Hematopoietic multipotent progenitor cell (in vitro differentiated cells): ENCODE measurements around the gene SIVA1. TPM values are rescaled to one million over a fixed set of nuclear protein-coding genes. Genes with fewer than 3 reads are reported as not detected.
"Not testable (repeated sequence)": the region's sequence is repeated elsewhere in the genome, so short reads cannot be mapped to it uniquely, and the experiment has no call there.

Experiments
- DNase-seq, 3 donors: peaks; one replicate each; pipeline ENCODE4 v3.0.0-alpha.2; 2011 to 2015; ENCODE audit warnings: low read depth in 2 of 3, low spot score in 2 of 3
- total RNA-seq: library from RNA; depleted of rRNA; stranded (reverse); fragments of >200 nt; gene quantifications from one replicate; pipeline ENCODE4 v1.2.3, GENCODE V29; 2012

SIVA1 gene
- total RNA-seq, 1 donor, result 89.9 TPM

- DNase-seq, result no peak
These were observed 34.1 kb upstream of the SIVA1 start for GRCh38 chr14:104718871-104719270.

- DNase-seq, result no peak
These were observed 33.6 kb upstream of the SIVA1 start for GRCh38 chr14:104719343-104719742.

GRCh38 chr14:104721505-104722431 lies 31.2 kb upstream of the SIVA1 start:
- no peak for DNase-seq

DNA sequence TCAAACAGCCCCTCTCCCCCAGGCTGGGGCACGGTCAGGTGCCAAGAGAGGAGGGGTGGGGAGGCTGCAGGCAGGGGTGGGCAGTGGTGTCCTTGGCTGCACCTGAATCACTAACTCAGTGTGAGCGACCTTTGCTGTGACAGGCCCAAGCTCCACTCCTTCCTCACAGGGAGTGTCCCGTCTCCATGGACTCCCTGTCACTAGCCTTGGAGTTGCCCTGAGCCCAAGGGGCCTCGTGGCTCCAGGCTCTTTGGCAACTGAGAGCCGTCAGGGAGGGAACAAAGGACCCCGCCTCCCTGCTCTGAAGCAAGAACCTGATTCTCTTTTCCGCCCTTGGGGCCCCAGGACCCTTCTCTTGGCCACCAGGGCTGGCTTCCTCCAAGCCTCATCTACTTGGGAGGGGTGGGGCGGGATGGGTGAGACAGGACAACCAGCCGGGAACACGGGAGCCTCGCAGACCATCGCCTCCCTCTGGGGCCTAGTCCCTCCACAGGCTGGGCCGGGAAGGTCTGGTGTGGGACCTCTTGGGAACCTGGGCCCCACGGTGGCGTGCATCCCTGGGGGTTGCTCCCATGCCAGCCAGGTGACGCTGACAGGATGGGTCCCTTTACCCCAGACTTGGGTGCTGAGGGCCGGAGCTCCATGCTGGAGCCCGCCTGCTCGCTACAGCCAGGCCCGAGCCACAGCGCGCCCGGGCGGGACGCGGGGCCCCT lies 29.9 kb upstream of the SIVA1 start:
- DNase-seq, result no peak

- peak; percentile 52 to 66 (median 54) for DNase-seq
These were observed 29.1 kb upstream of the SIVA1 start, which contains the start of gene ADSS1 for GRCh38 chr14:104723651-104724406. ADSS1 (plus strand) TSS chr14:104724229; CDS start chr14:104724271, 42 bp downstream.

DNA sequence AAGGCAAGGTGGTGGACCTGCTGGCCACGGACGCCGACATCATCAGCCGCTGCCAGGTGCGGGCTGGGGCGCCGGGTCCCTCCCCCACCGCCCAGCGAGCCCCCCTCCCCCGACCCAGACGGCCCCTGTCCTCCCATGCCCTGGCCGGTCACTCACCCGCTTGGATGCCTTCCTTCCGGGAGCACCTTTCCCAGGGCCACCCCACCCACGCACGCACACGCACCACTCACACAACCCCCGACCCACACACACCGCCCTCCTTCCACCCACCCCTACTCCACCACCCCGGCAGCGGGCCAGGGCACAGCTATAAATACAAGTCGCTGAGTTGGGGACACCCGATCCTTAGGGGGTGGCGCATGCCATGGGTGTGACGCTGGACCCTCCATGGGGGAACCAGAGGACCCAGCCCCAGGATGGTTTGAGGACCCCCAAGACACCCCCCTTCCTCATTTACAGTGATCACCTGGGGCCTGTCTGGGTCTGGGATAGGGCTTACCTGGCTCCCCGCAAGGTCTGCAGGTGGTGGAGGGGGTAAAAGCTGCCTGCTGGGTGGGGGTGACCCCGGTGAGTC lies 28.5 kb upstream of the SIVA1 start:
- DNase-seq, result peak in 1 of 3 donors; percentile 7

GRCh38 chr14:104724981-104725771 lies 27.8 kb upstream of the SIVA1 start:
- peak in 1 of 3 donors; percentile 13 for DNase-seq

- DNase-seq, result no peak
These were observed 27.0 kb upstream of the SIVA1 start for GRCh38 chr14:104725772-104726548.

GRCh38 chr14:104726600-104727451 lies 26.1 kb upstream of the SIVA1 start:
- no peak for DNase-seq

DNA sequence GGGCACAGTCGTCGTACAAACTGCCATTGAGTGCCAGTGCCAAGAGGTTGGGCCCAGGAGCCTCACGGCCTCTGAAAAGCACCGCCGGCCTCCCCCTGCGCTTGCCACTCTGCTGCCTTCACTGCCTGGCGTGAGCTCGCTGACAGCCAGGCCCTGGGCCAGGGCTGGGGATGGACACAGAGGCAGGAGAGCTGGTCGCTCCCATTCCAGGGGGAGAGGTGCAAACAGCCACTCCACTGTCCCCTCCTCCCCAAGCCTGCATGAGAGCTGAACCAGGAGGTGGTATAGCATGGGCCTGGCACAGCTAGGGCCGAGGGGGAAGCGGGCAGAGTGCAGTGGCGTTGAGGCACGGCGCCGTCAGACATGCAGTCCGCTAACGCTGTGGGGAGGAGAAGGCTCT lies 24.3 kb upstream of the SIVA1 start:
- DNase-seq, result no peak

DNA sequence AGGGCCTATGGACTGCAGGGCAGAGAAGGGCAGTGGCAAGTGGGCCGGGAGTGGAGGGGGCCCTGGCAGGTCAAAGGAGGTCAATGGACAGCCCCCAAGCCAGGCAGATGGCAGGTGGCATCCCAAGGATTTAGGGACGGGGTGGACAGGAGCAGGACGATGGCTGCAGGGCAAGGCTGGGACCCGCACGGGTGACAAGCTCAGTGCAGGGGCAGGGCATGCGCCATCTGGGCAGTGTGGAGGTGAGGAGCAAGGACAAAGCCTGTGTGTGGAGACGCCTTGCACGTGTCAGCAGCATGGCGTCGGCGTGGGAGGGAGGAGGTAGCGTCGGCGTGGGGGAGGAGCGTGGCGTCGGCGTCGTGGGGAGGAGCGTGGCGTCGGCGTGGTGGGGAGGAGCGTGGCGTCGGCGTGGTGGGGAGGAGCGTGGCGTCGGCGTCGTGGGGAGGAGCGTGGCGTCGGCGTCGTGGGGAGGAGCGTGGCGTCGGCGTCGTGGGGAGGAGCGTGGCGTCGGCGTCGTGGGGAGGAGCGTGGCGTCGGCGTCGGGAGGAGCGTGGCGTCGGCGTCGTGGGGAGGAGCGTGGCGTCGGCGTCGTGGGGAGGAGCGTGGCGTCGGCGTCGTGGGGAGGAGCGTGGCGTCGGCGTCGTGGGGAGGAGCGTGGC lies 23.6 kb upstream of the SIVA1 start:
- DNase-seq, result not testable (repeated sequence)

GRCh38 chr14:104729835-104730181 lies 23.1 kb upstream of the SIVA1 start:
- no peak for DNase-seq

GRCh38 chr14:104730487-104730886 lies 22.5 kb upstream of the SIVA1 start:
- no peak for DNase-seq

DNA sequence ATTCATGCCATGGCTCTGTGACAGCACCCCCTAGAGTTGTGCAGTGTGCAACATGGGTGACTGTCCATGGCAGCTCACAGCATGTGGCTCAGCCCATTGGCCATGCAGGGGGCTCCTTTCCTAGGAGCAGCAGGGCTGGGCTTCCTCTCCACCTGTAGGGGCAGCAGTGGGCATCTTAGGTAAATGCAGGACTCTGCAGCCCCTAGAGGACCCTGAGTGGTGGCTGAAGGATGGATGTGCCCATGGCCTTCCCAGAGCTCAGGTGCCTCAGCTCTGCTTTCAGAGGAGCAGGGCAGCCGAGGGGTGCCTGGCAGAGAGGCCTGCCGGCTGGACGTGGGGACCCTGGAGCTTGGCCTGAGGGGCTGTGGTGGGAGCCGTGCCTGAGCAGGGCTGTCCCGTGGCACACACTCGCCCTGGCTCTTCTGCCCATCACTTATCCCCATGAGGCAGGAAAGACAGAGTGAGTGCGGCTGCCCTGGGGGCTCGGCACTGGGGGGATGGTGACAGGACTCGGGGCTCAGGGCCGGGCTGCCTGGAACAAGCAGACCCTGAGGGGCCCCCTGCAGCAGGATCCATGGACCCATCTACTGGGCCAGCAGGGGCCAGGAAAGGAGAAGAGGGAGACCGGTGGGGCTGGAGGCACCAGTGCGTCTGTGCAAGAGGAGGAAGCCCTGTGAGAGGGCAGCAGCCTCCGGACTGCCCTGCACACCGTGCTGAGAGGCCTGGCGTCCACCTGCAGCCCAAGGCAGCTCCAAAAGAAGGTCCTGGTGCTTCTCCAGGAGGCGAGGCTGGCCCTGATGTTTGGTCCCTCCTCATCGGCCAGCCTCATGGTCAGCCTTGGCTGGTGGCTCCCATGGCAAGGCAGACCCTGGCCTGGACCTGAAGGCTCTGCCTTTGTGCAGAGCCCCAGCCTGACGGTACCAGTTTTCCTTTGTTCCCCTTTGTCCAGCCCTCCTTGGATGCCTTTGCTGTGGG lies 21.3 kb upstream of the SIVA1 start:
- peak in 2 of 3 donors; percentile 29 to 40 for DNase-seq

- DNase-seq, result no peak
These were observed 20.6 kb upstream of the SIVA1 start for GRCh38 chr14:104732355-104732804.

DNA sequence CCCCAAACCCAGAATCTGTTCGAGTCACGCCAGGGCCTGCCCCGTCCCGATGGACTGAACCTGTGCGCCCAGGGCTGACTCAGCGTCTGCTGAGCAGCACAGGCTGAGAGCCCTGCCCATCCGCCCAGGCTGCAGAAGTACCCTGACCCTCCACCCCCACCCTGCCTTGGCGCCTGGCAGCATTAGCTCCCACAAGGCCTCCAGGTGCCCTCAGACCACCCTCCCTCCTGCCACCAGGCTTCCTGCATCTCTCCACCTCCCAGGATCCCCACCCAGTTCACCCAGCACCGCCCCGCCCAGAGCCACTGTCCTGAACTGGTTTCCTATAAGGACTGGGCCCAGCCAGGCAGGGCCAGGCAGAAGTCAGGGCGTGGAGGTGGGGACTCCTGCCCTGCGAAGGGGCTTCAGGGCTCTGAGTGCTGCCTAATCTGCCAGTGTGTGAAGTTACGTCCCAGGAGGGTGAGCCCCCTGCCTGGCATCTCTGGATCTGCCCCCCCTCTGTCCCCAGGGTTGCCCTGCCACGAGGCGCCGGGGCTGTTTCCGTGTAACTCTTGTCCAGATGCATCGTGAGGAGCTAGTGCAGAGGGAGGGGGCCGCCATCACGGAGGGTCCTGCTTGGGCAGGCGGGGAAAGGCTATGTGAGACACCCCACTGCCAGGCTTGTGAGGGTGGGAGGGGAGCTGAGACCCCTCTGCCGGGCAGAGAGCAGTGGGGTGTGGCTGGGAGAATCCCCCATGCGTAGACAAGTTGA lies 19.8 kb upstream of the SIVA1 start:
- no peak for DNase-seq
